Esophagus muscularis mucosa (tissue), 4 donors: ENCODE results near the gene DNAH2. TPM values are rescaled to one million over a fixed set of nuclear protein-coding genes. Genes with fewer than 3 reads are reported as not detected.

Experiments
- DNase-seq: peaks from one replicate; pipeline ENCODE4 v3.0.0-alpha.2; 2017; ENCODE audit errors: extremely low spot score
- H3K27ac ChIP-seq, 4 donors: fragments of 200-600 bp; sonication (generic); replicated peaks in 1 of 4; 1 replicate in 3 of 4; 2 replicates in 1 of 4; pipeline ENCODE4 v1.5.1; 2016 to 2019; ENCODE audit warnings: mild to moderate bottlenecking in 1 of 4
- H3K27me3 ChIP-seq, 4 donors: fragments of 200-600 bp; sonication (generic); one replicate each; pipeline versions ENCODE4 v1.5.1 to v1.6.0; 2016 to 2019
- H3K36me3 ChIP-seq, 4 donors: fragments of 200-600 bp; sonication (generic); one replicate each; pipeline ENCODE4 v1.5.1; 2016 to 2019
- H3K4me1 ChIP-seq, 4 donors: fragments of 200-600 bp; sonication (generic); one replicate each; pipeline ENCODE4 v1.5.1; 2016 to 2019
- H3K4me3 ChIP-seq, 4 donors: fragments of 200-600 bp; sonication (generic); 1 replicate in 2 of 4; 2 replicates in 2 of 4; pipeline ENCODE4 v1.5.1; 2016 to 2019; ENCODE audit warnings: mild to moderate bottlenecking in 4 of 4, moderate library complexity in 1 of 4
- H3K9me3 ChIP-seq, 4 donors: fragments of 200-600 bp; sonication (generic); 1 replicate in 3 of 4; 2 replicates in 1 of 4; pipeline ENCODE4 v1.5.1; 2016 to 2019
- EP300 ChIP-seq: sonication (generic); formaldehyde crosslinking; IDR thresholded peaks from one replicate; pipeline ENCODE4 v1.6.1; 2017; ENCODE audit warnings: antibody characterized with exemption
- POLR2A ChIP-seq: fragments of 450-650 bp; IDR thresholded peaks from one replicate; pipeline ENCODE4 v1.6.1; 2017; ENCODE audit warnings: antibody characterized with exemption, moderate library complexity, mild to moderate bottlenecking, low read depth
- POLR2AphosphoS5 ChIP-seq, 2 donors: sonication (generic); formaldehyde crosslinking; IDR thresholded peaks; one replicate each; pipeline ENCODE4 v1.6.1; 2017; ENCODE audit warnings: antibody characterized with exemption in 2 of 2
- WGBS: methylation state at CpG from one replicate; pipeline ENCODE4 v1.1.5; 2018; 5-methylcytosine and 5-hydroxymethylcytosine counted together
- intact Hi-C: fragments of 100-400 bp; cut with DNase I; formaldehyde crosslinking; loops from one replicate; pipeline ENCODE4 v1.15.1; 2023
- total RNA-seq, 4 donors: library from RNA; depleted of rRNA; stranded (reverse); fragments of >200 nt; gene quantifications; one replicate each; pipeline versions ENCODE4 v1.1.0 to v1.2.1, GENCODE V29; 2016
- TF ChIP-seq, protein P1 (sequence below), 3 experiments: fragments of 200-600 bp in 2 of 3; fragments of 450-650 bp in 1 of 3; sonication (generic) in 2 of 3; IDR thresholded peaks; one replicate each; pipeline ENCODE4 v1.5.1; 2017 to 2019; ENCODE audit warnings: antibody characterized with exemption in 3 of 3, mild to moderate bottlenecking in 2 of 3, moderate library complexity in 1 of 3

Gene DNAH2
- total RNA-seq, 4 donors from 2014 or later, result under 0.01 to 0.17 (median 0.06) TPM

DNA sequence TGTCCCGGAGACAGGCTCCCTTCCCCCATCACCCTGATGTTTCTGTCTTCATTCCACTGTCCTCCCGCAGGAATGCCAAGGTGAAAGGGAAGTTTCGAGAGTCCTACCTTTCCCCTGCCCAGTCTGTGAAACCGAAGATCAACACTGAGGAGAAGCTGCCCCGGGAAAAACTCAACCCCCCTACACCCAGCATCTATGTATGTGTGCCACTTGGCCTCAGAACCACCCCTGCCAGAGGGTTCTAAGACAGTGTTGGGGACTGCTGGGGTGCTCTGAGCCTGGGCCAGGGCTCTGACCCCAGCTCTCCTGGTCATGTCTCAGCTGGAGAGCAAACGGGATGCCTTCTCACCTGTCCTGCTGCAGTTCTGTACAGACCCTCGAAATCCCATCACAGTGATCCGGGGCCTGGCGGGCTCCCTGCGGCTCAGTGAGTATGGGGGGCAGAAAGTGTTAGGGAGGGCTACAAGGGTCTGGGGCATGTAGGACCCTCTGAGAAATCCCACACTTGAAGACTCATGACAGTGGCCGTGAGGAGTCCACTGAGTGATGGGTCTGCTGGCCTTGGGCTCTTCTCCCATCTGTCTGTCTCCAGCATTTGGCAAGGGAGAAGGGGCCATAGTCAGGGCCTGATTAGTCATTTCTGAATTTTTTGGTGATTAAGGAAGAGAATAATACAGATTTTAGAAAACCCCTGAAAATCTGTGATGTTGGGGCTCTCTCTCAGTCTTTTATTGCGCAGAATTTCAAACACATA lies 132.4 kb downstream of the DNAH2 start:
- no peak overlapping the region for H3K4me3 ChIP-seq
- H3K9me3 ChIP-seq, result no peaks in the 10 kb centered on the region
- WGBS, result 82% methylated on average over 8 of the region's 12 CpGs
- intact Hi-C loops, result no loop called here
- H3K36me3 ChIP-seq, result peaks cover 68 to 87% (median 79%) of the 10 kb centered on the region in 4 donors
- no peak for DNase-seq
- no peaks in the 10 kb centered on the region for H3K27me3 ChIP-seq
- no peak for TF ChIP-seq POLR2AphosphoS5 (IDR thresholded peaks at IDR 0.05)
- TF ChIP-seq POLR2A, result no peak
- TF ChIP-seq, protein P1, sequence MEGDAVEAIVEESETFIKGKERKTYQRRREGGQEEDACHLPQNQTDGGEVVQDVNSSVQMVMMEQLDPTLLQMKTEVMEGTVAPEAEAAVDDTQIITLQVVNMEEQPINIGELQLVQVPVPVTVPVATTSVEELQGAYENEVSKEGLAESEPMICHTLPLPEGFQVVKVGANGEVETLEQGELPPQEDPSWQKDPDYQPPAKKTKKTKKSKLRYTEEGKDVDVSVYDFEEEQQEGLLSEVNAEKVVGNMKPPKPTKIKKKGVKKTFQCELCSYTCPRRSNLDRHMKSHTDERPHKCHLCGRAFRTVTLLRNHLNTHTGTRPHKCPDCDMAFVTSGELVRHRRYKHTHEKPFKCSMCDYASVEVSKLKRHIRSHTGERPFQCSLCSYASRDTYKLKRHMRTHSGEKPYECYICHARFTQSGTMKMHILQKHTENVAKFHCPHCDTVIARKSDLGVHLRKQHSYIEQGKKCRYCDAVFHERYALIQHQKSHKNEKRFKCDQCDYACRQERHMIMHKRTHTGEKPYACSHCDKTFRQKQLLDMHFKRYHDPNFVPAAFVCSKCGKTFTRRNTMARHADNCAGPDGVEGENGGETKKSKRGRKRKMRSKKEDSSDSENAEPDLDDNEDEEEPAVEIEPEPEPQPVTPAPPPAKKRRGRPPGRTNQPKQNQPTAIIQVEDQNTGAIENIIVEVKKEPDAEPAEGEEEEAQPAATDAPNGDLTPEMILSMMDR (IDR thresholded peaks at IDR 0.05), result no peak
- no peak for TF ChIP-seq EP300
- peaks cover 29 to 51% (median 39%) of the 10 kb centered on the region in 4 donors for H3K4me1 ChIP-seq
- H3K27ac ChIP-seq, result peak overlapping the region in 1 of 4 donors; percentile 7

DNA sequence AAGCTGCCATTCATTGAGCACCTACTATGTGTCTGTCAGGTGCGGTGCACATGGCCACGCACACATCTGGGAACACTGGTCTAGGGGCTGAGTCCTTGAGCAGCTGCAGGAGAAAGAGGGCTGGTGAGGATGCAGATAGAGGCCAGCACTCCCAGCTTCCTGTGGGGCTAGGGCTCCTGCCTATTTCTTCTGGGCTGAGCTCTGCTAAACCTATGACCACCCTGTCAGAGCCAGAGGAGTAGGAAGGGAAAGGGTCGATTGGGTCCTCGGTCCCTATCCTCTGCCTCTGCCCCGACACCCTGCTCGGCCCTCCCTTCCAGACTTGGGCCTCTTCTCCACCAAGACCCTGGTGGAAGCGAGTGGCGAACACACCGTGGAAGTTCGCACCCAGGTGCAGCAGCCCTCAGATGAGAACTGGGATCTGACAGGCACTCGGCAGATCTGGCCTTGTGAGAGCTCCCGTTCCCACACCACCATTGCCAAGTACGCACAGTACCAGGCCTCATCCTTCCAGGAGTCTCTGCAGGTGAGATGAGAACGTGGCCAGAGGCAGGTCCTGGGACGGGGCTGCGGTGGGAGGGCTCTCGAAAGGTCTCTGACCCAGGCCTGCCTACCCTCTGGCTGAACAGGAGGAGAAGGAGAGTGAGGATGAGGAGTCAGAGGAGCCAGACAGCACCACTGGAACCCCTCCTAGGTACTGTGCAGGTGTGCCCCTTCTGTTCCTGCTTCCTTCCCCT lies 133.3 kb downstream of the DNAH2 start:
- Histone ChIP-seq H3K4me1 (peaks cover 27 to 51% (median 39%) of the 10 kb centered on the region in 4 donors), H3K27me3 (no peaks in the 10 kb centered on the region), H3K9me3 (no peaks in the 10 kb centered on the region), H3K27ac (peak overlapping the region in 3 of 4 donors; percentile 42 to 51 (median 44)), H3K36me3 (peaks cover 65 to 80% (median 73%) of the 10 kb centered on the region in 4 donors), H3K4me3 (no peak overlapping the region)
- TF ChIP-seq POLR2AphosphoS5 (IDR thresholded peaks at IDR 0.05), result no peak
- no peak for TF ChIP-seq EP300
- no peak for TF ChIP-seq POLR2A
- TF ChIP-seq, protein P1 (IDR thresholded peaks at IDR 0.05), result no peak
- no peak for DNase-seq
- intact Hi-C loops, result no loop called here
- WGBS, result 94% methylated on average over 13 of the region's 17 CpGs

DNA sequence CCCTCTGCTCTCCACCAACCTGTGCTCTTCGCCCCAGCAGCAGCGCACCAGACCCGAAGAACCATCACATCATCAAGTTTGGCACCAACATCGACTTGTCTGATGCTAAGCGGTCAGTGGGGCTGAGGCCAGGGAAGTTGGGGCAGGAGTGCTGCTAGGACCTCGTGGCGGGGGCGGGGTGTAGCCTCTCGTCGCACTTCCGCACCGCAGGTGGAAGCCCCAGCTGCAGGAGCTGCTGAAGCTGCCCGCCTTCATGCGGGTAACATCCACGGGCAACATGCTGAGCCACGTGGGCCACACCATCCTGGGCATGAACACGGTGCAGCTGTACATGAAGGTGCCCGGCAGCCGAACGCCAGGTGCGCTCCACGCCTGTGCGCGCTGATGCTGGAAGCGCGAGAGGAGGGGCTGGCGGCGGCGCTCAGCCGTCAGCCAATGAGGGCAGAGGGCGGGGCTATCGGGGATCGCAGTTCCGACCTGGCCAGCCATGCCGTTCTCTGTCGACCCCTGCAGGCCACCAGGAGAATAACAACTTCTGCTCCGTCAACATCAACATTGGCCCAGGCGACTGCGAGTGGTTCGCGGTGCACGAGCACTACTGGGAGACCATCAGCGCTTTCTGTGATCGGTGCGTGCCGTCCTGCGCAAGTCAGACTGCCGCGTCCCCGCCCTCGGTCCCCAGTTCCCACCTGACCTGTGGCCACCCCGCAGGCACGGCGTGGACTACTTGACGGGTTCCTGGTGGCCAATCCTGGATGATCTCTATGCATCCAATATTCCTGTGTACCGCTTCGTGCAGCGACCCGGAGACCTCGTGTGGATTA lies 134.1 kb downstream of the DNAH2 start:
- H3K4me3 ChIP-seq, result peak overlapping the region; percentile 10 to 22 (median 16)

DNA sequence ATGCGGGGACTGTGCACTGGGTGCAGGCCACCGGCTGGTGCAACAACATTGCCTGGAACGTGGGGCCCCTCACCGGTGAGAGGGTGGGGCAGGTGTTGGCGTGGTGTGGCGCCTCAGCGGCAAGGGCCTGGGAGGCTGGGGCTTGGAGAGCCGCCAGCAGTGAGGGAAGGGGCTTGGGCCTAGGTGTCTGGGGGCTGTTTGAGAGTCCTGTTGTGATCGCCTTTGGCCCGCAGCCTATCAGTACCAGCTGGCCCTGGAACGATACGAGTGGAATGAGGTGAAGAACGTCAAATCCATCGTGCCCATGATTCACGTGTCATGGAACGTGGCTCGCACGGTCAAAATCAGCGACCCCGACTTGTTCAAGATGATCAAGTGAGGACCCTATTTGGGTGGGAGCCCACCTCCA lies 134.7 kb downstream of the DNAH2 start:
- TF ChIP-seq POLR2AphosphoS5 (IDR thresholded peaks at IDR 0.05), result no peak
- TF ChIP-seq, protein P1 (IDR thresholded peaks at IDR 0.05), result no peak
- no peak for TF ChIP-seq POLR2A
- no peak for TF ChIP-seq EP300
- DNase-seq, result no peak
- intact Hi-C loops, result no loop called here
- 68% methylated on average over 17 of the region's 20 CpGs for WGBS
- Histone ChIP-seq H3K4me3 (no peak overlapping the region), H3K27me3 (no peaks in the 10 kb centered on the region), H3K4me1 (peaks cover 32 to 52% (median 43%) of the 10 kb centered on the region in 4 donors), H3K36me3 (peaks cover 51 to 66% (median 59%) of the 10 kb centered on the region in 4 donors), H3K9me3 (no peaks in the 10 kb centered on the region), H3K27ac (peak overlapping the region in 3 of 4 donors; percentile 42 to 57 (median 51))

More for the DNA sequence above, 134.1 kb downstream of the DNAH2 start:
- Histone ChIP-seq H3K36me3 (peaks cover 58 to 73% (median 65%) of the 10 kb centered on the region in 4 donors), H3K9me3 (no peaks in the 10 kb centered on the region), H3K27ac (peak overlapping the region in 3 of 4 donors; percentile 42 to 57 (median 51)), H3K4me1 (peaks cover 32 to 52% (median 40%) of the 10 kb centered on the region in 4 donors), H3K27me3 (no peaks in the 10 kb centered on the region)
- WGBS, result 3% methylated on average over 20 of the region's 60 CpGs
- peak; percentile 97 for DNase-seq
- TF ChIP-seq EP300, result no peak
- TF ChIP-seq POLR2AphosphoS5 (IDR thresholded peaks at IDR 0.05), result peak; percentile 63 to 88
- TF ChIP-seq, protein P1 (IDR thresholded peaks at IDR 0.05), result peak in 2 of 3 experiments; percentile 99 to 100
- TF ChIP-seq POLR2A, result no peak
- intact Hi-C loops, result no loop called here
